ENCODE data around the gene VRK3.

The VRK3 gene

DNA sequence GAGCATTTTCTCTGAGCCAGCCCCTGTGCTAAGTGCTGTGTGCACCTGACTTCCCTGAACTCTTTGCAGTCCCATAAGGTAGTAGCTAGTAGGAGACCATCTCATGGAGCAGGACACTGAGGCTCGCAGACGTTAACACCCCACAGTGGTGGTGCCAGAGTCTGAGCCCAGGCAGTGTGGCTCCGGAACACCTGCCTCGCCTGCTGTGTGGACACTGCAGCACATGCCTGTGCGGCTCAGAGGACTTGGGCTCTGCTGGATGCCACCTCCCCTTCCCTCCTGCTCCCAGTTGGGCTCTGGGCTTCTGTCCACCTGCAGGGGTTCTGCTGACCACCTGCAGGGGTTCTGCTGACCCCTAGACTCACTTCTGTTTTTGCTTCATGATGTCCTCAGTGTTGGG, 37.2 kb downstream of the VRK3 start:
- no peak overlapping the region for H3K4me3 ChIP-seq (ENCODE audit: low read depth, low read length)
- TF ChIP-seq, protein P1, sequence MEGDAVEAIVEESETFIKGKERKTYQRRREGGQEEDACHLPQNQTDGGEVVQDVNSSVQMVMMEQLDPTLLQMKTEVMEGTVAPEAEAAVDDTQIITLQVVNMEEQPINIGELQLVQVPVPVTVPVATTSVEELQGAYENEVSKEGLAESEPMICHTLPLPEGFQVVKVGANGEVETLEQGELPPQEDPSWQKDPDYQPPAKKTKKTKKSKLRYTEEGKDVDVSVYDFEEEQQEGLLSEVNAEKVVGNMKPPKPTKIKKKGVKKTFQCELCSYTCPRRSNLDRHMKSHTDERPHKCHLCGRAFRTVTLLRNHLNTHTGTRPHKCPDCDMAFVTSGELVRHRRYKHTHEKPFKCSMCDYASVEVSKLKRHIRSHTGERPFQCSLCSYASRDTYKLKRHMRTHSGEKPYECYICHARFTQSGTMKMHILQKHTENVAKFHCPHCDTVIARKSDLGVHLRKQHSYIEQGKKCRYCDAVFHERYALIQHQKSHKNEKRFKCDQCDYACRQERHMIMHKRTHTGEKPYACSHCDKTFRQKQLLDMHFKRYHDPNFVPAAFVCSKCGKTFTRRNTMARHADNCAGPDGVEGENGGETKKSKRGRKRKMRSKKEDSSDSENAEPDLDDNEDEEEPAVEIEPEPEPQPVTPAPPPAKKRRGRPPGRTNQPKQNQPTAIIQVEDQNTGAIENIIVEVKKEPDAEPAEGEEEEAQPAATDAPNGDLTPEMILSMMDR (IDR thresholded peaks at IDR 0.05; ENCODE audit: borderline replicate concordance, insufficient read depth, low read depth, low read length): no peak

DNA sequence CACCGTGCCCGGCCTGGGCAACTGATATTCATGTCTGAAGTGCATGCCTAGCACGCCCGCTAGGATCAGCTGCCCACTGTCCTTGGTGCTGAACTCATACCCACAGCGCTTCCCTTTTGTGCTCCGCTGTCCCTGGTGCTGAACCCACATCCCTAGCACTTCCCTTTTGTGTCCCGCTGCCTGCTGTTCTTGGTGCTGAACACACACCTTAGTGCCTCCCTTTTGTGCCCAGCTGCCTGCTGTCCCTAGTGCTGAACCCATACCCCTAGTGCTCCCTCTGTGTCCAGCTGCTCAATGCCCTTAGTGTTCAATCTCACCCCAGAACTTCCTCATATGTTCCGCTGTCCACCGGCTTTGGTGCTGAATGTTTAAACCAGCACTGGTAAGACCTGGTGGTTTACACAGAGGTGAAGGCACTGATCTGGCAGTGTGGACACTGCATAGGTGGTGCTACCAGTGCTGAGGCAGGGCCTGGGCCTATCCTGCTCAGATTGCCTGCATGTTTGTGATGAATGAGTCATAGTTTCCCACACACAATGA, 37.9 kb downstream of the VRK3 start:
- no peak overlapping the region for H3K4me3 ChIP-seq (ENCODE audit: low read depth, low read length)
- TF ChIP-seq, protein P1 (IDR thresholded peaks at IDR 0.05; ENCODE audit: borderline replicate concordance, insufficient read depth, low read depth, low read length): no peak

DNA sequence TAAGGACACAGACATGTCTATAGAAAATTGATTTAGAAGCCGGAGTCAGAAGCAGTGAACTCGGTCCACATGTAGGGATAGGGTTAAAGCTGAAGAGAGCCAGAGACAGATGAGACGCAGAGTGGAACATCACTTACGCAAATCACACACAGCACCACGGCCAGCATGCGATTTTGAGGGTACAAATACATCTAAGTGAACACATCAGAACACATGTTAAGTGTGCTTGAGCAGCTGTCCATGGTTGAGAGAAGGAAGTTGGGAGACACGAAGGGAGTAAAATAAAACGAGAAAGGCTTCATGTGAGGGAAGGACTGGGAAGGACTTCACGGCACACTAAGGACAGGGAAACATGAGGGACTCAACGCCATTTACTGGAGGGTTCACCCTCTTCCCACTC, 38.8 kb downstream of the VRK3 start:
- TF ChIP-seq, protein P1 (IDR thresholded peaks at IDR 0.05; ENCODE audit: borderline replicate concordance, insufficient read depth, low read depth, low read length): no peak
- H3K4me3 ChIP-seq (ENCODE audit: low read depth, low read length): no peak overlapping the region

DNA sequence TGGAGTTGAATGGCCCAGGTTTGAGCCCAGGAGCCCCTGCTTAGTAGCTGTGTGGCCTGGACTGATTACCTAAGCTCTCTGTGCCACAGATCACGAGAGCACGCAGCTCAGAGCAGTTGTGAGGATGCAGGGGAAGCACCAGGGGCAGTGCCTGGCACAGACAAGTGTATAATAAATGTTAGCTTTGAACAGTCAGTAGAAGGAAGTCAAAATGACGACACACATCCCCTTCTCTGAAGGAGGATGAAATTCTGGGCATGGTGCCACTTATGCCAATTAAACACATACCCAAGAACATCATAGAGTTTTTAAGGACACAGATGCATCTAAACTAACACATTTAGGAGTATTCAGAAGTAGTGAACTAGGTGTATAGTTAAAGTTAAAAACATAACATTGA, 39.3 kb downstream of the VRK3 start:
- H3K4me3 ChIP-seq (ENCODE audit: low read depth, low read length): no peak overlapping the region
- TF ChIP-seq, protein P1 (IDR thresholded peaks at IDR 0.05; ENCODE audit: borderline replicate concordance, insufficient read depth, low read depth, low read length): no peak

DNA sequence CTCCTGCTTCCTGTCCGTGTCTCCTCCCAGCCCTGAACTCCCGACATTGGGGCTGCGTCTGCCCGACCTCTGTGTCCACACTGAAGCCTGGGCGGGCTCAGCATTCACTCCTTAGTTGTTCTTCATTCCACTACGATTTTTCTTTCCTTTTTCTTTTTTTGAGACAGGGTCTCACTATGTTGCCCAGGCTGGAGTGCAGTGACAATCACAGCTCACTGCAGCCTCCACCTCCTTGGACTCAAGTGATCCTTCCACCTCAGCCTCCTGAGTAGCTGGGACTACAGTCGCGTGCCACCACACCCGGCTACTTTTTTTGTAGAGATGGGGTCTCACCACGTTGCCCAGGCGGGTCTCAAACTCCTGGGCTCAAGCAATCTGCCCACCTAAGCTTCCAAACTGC, 40.7 kb downstream of the VRK3 start:
- no peak overlapping the region for H3K4me3 ChIP-seq (ENCODE audit: low read depth, low read length)
- TF ChIP-seq, protein P1 (IDR thresholded peaks at IDR 0.05; ENCODE audit: borderline replicate concordance, insufficient read depth, low read depth, low read length): no peak

DNA sequence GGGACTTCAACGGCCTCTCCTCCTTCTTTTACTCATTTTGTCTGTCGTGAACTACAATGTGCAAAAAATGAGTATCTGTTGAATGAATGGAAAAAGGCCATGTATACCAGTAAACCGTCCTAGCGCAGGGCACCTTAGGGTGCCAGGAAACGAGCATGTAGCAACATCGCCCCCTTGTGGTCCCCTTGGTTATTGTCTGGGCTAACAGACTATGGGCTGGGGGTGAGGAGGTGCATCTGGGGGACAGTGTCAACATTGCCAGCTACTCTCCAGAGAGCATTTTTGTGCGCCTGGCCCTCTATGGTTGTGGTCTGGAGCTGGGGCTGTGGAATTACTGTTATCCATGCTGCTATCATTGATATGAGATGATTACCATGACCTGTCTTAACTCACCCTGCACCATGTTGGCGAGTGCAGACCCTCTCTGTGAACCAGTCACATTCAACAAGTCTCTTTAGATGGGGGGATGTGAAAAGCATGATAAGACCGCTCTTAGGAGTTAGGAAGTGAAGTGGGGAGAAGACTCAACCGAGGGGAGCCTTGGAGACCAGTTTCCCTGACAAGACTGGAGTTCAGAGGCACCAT, 41.4 kb downstream of the VRK3 start:
- TF ChIP-seq, protein P1 (IDR thresholded peaks at IDR 0.05; ENCODE audit: borderline replicate concordance, insufficient read depth, low read depth, low read length): peak; percentile 87
- no peak overlapping the region for H3K4me3 ChIP-seq (ENCODE audit: low read depth, low read length)

All from GM12875 (cell line).